NCI-H82 treated with DMSO at 0.1 percent for 48 hours (cell line): ENCODE measurements around the gene MRPL34.

Experiments used
- DNase-seq: peaks from one replicate; lab custom pipeline; 2025; ENCODE audit not compliant: unreplicated experiment; lab: John Stamatoyannopoulos, UW

Gene MRPL34

GRCh38 chr19:17327654-17328516 lies 22.2 kb downstream of the MRPL34 start:
- DNase-seq = no peak

GRCh38 chr19:17328517-17329365 lies 23.1 kb downstream of the MRPL34 start:
- DNase-seq = no peak

- DNase-seq = no peak
Measured at GRCh38 chr19:17329366-17330261, 23.9 kb downstream of the MRPL34 start.

GRCh38 chr19:17330262-17331044 lies 24.8 kb downstream of the MRPL34 start:
- DNase-seq = no peak

- DNase-seq = no peak
Measured at GRCh38 chr19:17331045-17331558, 25.4 kb downstream of the MRPL34 start.

GRCh38 chr19:17332360-17332676 lies 26.6 kb downstream of the MRPL34 start:
- no peak for DNase-seq

- DNase-seq = peak; percentile 72
Measured at GRCh38 chr19:17332677-17333581, 27.3 kb downstream of the MRPL34 start.

- no peak for DNase-seq
Measured at GRCh38 chr19:17333611-17334413, 28.1 kb downstream of the MRPL34 start.

GRCh38 chr19:17334414-17335409 lies 29.0 kb downstream of the MRPL34 start, which contains the start of gene ANO8:
Gene ANO8, minus strand, starts transcription at chr19:17334855. Its CDS starts 185 bp downstream, at chr19:17334670.
- DNase-seq = peak; percentile 99

- no peak for DNase-seq
Measured at GRCh38 chr19:17335575-17335974, 29.9 kb downstream of the MRPL34 start.

- peak; percentile 100 for DNase-seq
Measured at GRCh38 chr19:17336872-17337674, 31.4 kb downstream of the MRPL34 start, which contains the start of gene GTPBP3. Gene GTPBP3, plus strand, starts transcription at chr19:17337553. Its CDS starts 59 bp downstream, at chr19:17337612.

- DNase-seq = no peak
Measured at GRCh38 chr19:17337675-17338432, 32.2 kb downstream of the MRPL34 start.

GRCh38 chr19:17338433-17339078 lies 32.9 kb downstream of the MRPL34 start:
- DNase-seq = no peak

- DNase-seq = no peak
Measured at GRCh38 chr19:17339088-17339741, 33.5 kb downstream of the MRPL34 start.
